NCI-H526 (cell line): ENCODE measurements around the gene GDPD4.

Experiments
- DNase-seq, 2 experiments: peaks; one replicate each; lab custom pipeline; 2025; lab: John Stamatoyannopoulos, UW

Gene GDPD4

DNA sequence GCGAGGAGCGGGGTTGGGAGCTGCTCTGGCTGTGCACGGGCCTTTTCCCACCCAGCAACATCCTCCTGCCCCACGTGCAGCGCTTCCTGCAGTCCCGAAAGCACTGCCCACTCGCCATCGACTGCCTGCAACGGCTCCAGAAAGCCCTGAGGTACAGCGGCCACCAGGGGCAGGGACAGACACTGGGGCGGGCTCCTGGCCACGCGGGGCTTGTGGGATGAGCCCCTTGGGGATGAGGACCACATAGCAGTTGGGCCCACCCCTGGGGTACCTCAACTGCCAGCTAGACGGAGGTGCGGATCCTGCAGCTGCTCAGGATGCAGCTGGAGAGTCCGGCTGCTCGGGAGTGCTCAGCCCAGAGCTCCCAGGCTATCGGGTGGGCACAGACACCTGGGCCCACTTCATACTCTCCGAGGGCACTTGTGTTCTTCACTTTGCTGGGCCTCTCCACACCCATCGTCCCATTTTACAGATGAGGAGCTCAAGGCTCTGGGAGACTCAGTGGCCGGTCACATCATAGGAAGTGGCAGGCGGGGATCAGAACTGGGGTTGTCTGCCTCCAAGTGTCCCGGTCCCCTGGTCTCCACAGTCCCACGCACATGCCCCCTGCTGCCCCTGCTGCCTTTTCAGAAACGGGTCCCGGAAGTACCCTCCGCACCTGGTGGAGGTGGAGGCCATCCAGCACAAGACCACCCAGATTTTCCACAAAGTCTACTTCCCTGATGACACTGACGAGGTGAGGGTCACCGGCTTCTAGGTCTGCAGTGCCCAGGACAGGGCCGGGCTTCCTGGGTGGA, 95.8 kb downstream of the GDPD4 start:
- DNase-seq: no peak

DNA sequence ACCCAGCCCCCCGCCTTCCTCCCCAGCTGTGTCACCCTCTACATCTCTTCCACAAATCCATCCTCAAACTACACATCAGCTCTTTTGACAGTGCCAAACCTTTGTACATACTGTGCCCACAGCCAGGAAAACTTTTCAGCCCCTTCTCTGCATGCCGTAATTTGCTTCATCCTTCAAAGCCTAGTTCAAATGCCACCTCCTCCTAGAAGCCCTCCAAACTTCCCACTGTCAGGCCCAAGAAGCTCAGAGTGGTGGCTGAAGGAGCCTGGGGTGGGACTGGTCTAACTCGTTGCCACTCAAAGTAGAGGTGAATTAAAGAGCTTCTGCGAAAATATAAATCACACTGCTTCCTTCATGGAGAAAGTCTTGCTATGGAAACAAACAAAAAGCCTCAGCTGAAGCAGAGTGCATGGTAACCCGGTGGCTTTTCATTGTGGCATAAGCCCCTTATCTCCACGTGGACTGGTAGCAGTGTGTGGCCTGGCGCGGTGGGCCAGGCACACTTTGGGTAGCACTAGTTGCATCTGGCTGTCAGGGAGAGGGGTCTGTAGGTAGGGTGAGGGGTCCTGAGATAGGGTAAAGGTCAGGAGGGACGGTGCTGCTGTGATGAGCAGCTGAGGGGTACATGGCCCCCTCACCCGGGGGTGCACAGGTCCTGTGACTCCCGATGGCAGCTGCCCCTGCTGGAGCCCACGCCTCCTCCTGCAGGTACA, 96.6 kb downstream of the GDPD4 start:
- no peak for DNase-seq

DNA sequence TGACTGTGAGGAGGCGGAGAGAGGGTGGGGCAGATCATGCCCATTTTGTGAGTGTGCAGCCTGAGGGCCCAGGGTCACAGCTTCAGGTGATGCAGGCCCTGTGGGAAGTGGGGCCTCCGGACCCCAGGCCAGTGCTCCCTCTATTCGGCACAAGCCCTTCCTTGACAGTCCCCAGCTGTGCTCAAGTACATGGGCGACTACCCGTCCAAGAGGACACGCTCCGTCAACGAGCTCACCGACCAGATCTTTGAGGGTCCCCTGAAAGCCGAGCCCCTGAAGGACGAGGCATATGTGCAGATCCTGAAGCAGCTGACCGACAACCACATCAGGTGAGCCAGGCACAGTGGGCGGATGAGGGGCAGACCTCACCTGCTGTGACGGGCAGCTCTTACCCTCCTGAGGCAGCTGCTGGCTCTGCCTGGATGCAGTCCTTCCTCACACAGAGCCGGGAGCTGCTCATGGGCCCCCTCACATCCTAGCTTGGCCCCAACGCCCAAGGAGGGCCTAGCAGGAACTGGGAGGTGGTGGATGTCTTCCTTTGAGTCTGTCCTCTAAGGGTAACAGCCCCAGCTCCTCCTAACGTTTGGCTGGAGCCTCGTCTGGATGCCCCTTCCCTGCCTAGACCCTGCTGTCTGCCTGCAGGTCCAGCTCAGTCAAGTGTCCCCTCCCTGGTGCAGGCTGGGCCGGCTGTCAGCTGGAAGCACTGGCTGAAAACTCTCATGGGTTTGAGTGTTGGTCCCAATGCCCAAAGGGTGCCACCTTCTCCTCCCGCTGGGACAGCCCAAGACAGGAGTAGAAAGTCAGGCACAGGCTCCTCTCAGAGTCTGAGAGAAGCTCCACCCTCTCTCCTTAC, 97.4 kb downstream of the GDPD4 start:
- no peak for DNase-seq

DNA sequence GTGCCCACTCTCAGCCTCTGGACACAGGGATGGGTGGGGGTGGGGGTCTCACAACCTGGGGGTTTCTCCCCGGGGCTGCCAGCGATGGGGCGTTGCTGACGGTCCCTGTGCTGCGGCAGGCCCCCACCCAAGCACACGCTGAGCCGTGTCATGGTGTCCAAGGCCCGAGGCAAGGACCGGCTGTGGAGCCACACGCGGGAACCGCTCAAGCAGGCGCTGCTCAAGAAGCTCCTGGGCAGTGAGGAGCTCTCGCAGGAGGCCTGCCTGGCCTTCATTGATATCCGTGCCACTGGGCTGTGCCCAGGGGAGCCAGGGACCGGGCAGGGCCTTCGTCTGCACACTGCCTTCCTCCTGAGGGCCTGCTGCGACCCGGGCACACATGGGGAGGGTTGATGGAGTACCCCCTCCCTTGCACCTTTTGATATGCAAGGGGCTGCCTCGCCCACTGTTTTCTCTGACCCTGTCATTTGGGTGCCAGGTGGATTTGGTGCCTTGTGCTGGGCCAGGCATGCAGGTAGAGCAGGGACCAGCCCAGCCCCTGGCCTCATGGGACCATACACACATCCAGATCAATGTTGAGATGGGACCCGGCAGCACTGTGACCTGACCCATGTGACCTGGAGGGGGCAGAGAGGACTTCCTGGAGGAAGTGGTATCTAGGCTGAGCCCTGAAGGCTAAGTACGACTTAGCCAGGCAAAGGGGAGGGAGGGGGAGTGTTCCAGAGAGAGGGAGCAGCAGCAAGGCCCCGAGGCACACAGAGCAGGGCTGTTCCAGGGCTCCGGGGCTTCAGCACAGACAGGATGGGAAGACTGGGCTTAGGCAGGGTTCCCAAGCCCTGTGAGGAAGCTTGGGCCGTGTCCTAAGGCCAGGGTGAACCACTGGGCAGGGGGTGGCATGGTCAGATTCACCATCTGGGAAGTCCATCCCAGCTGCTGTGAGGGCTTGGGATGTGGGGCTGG, 98.3 kb downstream of the GDPD4 start:
- no peak for DNase-seq

DNA sequence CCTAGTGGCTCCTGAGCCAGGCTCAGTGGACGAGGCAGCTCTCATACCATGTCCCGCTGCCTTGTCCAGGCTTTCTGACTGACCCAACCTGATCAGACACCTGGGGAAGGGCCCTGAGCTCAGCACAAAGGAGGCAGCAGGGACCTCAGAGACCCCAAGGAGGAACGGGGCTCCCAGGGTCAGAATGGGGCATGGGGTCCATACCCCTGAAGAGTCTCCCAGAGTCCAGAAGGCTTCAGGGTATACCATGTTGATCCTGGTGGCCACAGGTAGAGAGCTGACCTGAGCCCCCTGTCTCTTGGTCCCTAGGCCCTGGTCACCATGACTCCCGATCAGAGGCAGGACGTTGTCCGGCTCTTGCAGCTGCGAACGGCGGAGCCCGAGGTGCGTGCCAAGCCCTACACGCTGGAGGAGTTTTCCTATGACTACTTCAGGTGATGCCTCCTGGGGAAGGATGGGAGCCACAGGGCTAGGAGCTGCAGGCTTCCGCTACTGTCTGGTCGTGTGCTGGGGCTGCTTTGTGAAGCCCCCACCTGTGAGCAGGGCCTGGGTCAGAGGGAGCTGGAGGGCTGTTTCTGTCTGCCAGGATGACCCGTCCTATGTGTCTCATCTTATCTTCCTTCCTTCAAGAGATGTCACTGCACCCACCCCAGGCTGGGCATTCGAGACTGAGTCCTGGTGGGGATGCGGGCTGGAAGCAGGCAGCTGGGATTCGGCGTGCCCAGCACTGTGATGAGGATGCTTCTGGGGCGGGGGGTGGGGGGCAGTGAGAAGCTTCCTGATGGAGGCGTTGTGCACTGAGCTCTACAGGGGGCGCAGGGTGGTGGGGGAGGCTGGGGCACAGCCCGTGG, 99.3 kb downstream of the GDPD4 start:
- DNase-seq: no peak

DNA sequence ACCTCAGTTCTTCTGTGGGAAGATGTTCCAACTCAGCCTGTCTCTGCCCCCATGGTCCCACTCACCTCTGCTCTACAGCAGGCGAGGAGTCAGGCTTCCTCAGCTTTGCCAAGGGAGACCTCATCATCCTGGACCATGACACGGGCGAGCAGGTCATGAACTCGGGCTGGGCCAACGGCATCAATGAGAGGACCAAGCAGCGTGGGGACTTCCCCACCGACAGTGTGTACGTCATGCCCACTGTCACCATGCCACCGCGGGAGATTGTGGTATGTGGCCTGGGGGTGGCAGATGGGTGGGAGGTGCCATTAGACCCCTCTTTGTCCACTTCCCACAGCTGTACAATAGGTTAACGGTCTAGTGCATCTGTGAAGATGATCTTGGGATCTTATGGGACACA, 100.1 kb downstream of the GDPD4 start:
- no peak for DNase-seq

DNA sequence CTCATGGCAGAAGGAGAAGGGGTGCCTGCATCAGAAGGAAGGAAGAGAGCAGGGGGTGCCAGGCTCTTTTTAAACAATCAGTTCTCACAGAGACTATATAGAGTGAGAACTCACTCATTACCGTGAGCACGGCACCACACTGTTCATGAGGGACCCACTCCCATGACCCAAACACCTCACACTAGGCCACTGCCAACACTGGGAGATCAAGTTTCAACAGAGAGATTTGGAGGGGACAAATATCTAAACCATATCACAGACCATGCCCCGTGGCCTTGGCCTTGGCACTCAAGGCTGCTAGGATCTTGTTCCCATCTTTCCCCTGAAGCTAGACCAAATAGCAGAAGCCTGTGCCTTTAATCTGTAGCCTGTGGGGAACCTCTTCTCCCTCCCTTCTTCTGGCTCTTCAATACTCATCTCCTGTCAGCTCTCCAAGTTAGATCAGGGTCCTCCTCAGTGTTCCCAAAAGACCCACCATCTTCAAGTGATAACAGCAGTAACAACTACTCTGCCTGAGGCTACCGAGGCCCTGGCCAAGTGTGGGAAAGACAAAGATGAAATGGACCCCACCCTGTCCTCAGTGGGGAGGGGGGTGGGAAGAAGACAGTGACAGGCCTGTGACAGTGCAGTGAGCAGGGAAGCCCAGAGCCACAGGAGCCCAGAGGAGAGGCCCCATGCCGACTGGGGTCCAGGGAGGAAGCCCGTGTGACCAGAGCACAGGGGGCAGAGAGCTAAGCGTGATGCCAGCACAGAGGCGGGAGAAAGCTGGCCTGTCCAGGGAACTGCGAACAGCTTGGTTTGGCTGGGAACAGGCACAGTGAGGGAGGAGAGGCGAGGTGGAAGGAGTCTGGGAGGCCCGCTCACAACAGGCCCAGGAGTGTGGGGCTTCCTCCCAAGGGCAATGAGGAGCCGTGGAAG, 100.9 kb downstream of the GDPD4 start:
- DNase-seq: no peak

DNA sequence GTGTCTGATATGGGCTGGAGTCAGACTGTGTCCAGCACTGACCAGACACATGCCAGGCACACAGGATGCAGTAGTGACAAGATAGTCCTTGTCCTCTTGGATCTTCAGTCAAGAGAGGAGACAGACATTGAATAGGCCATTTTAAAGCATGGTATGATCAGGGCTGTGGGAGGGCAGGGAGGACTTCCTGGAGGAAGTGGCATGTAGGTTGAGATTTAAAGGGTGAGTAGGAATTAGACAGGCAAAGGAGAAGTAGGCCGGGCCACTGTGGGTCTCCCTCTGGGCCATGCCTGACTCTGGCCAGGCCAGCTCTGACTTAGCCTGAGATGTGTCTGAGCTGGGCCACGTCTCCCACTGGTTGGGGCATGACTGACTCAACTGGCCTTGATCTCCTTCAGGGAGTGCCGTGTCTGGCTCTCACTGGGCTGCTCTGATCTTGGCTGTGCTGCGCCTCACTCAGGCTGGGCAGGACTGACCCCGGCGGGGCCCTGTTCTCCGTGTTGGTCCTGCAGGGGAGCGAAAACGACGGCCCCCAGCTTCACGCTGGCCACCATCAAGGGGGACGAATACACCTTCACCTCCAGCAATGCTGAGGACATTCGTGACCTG, 102.2 kb downstream of the GDPD4 start:
- DNase-seq: no peak

DNA sequence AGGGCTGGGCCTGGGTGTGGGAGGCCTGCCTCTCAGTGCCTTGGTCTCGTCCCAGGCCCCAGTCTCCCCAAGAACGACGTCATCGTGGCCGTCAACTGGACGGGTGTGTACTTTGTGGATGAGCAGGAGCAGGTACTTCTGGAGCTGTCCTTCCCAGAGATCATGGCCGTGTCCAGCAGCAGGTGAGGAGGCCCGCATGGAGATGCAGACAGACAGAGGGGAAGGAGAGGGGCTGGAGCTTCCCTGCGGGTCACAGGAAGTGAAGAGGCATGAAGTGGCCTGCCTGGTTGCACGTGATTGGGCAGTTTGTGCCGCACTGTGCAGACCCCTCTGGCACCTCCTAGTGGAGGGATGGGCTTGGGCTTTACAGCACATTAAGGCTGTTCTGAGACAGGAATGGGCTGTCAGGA, 103.0 kb downstream of the GDPD4 start:
- peak; percentile 25 to 63 for DNase-seq

DNA sequence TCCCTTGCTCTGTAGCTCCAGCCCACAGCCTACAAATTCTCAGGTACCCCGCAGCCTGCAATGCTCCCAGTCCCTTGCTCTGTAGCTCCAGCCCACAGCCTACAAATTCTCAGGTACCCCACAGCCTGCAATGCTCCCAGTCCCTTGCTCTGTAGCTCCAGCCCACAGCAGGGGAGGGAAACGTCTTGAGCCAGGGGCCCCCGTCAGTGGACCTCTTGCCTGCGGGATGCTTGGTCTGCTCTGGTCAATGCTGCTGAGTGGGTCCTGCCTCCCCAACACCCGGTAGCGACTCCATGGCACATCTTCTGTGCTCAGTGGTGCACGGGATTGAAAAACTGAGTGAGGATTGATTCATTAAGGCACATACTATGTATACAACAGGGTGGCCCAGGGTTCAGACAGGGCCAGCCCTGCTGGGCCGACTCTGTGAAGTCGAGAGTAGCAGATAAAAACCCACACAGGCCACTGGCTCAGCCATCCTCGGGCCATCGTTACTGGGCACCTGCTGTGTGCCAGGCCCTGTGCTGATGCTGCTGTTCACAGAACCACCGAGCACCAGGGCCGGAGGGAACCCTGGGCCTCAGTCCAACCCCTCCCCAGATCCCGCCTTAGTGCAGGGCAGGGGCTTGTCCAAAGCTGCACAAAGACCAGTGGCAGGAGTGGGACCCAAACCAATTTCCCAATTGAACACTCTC, 103.7 kb downstream of the GDPD4 start:
- no peak for DNase-seq

DNA sequence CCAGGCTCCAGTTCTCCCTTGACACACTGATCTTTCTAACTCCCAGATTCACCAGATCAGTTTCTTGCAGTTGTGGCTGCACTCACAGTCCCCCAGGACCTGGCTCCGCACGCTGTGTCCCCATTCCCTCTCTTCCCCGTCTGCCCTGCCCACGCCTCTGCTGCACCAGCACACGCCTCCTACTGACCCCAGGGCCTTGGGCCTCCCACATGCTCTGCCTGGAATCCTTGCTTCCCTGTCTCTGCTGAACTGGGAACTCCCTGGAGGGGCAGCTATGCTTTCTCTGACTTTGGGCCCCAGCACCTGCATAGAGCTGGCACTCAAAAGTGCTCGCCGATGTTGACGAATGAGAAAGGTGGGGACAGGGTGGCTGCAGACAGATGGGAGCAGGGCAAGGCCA, 104.5 kb downstream of the GDPD4 start:
- DNase-seq: no peak

DNA sequence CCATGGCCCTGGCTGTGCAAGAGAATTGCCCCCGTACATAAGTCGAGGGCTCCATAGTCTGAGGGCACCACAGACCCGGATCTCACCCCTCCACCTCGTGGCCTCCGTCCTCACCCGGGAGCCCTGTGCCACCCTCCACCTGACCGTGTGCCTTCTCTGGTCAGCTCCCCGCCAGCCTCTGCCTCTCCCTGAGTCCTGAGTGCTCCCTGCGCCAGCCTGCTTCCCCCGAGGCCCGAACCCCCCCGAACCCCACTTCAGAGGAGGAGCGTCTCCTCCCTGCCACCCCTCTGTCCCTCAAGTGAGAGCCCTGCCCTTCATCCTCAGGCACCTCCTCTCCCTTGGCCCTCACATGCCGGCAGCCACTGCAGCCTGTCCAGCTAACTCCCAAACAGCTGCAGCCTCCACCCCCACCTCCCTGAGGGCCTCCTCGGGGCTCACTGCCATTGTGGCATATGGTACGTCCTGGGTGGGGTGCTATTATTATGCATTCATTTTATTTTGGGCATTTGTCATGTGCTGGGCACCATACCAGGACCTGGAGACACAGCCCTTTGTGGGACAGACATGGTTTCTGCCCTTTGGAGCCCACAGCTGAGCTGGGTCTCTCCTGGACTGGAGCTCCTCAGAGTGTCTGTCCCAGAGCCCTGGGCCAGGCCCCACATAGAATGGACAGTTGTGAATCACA, 106.3 kb downstream of the GDPD4 start:
- DNase-seq: no peak

DNA sequence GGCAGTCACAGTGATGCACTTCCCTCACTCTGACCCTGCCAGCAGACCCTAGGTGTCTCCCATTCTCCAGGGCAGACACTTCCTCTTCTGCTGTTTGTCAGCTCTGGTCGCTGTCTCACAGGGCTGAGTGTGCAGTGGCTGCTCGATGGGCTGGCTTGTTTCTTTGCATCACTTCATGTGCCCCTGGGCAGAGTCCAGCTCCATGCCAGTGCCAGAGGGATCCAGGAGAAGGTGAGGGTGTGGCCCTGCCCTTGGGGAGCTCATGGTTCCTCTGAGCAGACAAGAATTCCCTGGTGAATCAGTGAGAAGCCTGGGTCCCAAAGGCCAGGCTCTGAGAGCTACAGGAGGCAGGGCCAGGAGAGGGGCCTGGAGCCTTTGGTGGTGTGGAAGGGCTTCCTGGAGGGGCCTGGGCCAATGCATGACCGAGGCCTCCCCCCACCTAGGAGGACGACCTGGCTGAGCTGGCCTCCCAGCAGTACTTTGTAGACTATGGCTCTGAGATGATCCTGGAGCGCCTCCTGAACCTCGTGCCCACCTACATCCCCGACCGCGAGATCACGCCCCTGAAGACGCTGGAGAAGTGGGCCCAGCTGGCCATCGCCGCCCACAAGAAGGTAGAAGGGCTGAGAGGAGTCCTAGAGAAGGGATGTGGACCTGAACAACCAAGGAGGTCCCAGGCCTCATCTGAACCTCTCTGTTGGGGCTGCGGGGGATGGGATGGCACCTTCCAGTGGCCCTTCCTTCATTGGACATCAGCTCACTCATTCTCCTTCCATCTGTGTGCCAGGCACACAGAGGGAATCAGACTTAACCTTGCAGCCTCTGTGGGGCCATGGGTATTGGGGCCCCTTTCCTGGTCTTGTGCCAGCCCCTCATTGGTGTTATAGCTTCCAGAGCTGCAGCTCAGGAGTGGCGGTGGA, 107.3 kb downstream of the GDPD4 start:
- no peak for DNase-seq

DNA sequence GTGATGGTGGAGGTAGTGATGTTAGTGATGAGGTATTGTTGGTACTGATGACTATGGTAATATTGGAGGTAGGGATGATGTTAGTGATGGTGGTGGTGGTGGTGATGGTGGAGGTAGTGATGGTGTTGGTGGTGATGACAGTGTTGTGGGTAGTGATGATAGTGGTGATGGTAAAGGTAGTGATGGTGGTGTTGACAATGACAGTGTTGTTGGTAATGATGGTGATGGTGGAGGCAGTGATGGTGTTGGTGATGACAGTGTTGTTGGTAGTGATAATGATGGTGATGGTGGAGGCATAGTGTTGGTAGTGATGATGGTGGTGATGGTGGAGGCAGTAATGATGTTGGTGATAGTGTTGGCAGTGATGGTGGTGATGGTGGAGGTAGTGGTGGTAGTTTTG, 108.3 kb downstream of the GDPD4 start:
- no peak for DNase-seq

DNA sequence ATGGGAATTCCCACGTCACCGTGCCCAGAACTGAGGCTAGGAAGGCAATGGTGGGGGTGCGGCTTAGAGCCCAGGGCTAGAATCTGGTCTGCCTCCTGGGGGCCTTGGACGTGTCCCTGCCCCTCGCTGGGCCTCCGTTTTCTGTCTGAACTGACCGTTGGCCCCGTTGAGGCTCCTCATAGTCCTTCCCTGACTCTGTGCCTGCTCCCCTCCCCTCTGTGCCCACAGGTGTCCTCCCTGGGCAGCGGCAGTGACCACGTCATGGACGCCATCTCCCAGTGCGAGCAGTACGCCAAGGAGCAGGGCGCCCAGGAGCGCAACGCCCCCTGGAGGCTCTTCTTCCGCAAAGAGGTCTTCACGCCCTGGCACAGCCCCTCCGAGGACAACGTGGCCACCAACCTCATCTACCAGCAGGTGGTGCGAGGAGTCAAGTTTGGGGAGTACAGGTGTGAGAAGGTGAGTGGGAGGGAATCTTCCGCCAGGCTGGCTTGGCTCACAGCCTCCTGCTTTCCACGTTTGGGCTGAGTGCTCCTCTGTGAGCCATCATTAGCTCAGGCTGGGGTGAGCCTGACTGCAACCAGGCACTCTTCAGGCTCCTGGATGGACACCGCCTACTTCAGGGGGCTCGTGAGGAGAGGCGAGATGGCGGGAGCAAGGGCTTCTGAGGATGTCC, 109.5 kb downstream of the GDPD4 start:
- peak; percentile 96 to 99 for DNase-seq

DNA sequence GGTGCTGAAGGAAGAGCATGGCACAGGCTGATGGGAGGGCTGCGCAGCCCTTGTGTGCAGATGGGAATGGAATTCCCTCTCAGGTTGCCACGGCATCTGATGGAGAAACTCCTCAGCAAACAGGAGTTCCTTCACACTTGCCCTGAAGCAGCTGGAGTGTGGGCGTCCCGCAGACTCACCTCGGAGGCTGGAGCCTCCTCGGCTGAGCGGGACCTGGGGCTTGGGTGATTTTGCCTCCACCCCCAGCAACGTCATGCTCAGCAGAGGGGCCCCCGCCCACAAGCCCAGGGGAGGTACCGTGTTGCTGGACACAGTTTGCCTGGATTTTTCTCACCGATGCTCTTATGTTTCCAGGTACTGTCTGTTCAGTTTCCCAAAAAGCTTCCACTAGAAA, 110.1 kb downstream of the GDPD4 start:
- DNase-seq: peak in 1 of 2 experiments; percentile 56
